ENCODE measurements around the gene SAMD4A. TPM values are rescaled to one million over a fixed set of nuclear protein-coding genes. Genes with fewer than 3 reads are reported as not detected.

SAMD4A gene
- polyA plus RNA-seq, 4 donors: 2.7 to 9.6 (median 3.5) TPM

DNA sequence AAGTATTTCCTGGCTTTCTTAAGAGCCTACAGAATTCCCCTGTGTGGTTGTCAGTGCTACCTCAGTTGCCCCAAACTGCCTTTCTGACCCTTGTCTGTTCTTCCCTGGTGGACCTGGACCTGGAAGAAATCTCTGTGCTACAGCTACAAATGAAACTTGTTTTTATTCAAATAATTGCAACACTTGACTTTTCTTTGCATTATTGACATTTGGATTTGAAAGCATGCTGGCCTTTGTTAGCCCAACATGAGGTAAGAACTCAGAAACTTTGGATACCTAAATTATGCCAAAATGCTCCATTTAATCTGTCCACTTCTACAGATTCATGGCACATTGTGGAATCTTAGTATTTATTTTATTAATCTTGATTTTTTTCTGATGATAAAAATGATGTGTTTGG, 142.9 kb downstream of the SAMD4A start:
- peaks cover 0 to 2% (median 0%) of the 10 kb centered on the region in 3 donors for H3K36me3 ChIP-seq (ENCODE audit: control insufficient read depth in 3 of 3, insufficient read depth in 2 of 3, low read depth in 1 of 3, low read length in 3 of 3)
- H3K9me3 ChIP-seq (ENCODE audit: control insufficient read depth in 2 of 2, insufficient read depth in 1 of 2, low read depth in 1 of 2, low read length in 1 of 2): no peaks in the 10 kb centered on the region
- H3K4me1 ChIP-seq (ENCODE audit: control insufficient read depth in 3 of 3, insufficient read depth in 2 of 3, low read depth in 1 of 3, low read length in 2 of 3): peaks cover 0 to 4% (median 0%) of the 10 kb centered on the region in 3 donors
- no peak overlapping the region for H3K4me3 ChIP-seq (ENCODE audit: low read depth in 1 of 3, low read length in 3 of 3)
- DNase-seq (no peak), FAIRE-seq (no peak)
- H3K27ac ChIP-seq (ENCODE audit: low read depth in 1 of 3, low read length in 2 of 3): no peak overlapping the region
- no peaks in the 10 kb centered on the region for H3K27me3 ChIP-seq (ENCODE audit: control insufficient read depth in 3 of 3, insufficient read depth in 3 of 3, low read length in 3 of 3)

DNA sequence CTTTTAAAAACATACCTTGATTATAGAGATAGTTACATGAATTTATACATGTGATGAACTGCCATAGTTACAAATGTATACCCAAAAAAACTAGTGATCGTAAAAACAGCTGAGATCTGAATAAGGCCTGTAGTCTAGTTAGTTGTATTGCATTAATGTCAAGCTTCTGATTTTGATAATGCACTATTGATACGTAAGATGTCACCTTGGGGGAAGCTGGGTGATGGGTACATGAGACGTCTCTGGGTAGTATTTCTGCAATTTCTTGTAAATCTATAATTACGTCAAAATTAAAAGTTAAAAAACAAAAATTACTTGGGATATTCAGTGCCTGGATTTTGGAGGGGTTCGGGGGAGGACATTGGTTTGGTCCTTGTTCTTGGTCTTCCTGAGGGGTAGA, 144.4 kb downstream of the SAMD4A start:
- Histone ChIP-seq H3K36me3 (ENCODE audit: control insufficient read depth in 3 of 3, insufficient read depth in 2 of 3, low read depth in 1 of 3, low read length in 3 of 3) (peaks cover 0 to 2% (median 0%) of the 10 kb centered on the region in 3 donors), H3K27me3 (ENCODE audit: control insufficient read depth in 3 of 3, insufficient read depth in 3 of 3, low read length in 3 of 3) (no peaks in the 10 kb centered on the region), H3K4me3 (ENCODE audit: low read depth in 1 of 3, low read length in 3 of 3) (no peak overlapping the region), H3K9me3 (ENCODE audit: control insufficient read depth in 2 of 2, insufficient read depth in 1 of 2, low read depth in 1 of 2, low read length in 1 of 2) (no peaks in the 10 kb centered on the region), H3K27ac (ENCODE audit: low read depth in 1 of 3, low read length in 2 of 3) (no peak overlapping the region), H3K4me1 (ENCODE audit: control insufficient read depth in 3 of 3, insufficient read depth in 2 of 3, low read depth in 1 of 3, low read length in 2 of 3) (peaks cover 0 to 4% (median 0%) of the 10 kb centered on the region in 3 donors)
- FAIRE-seq: no peak
- no peak for DNase-seq
- 94 to 96% (median 96%) methylated on average over 5 of the region's 5 CpGs for WGBS, 3 donors

DNA sequence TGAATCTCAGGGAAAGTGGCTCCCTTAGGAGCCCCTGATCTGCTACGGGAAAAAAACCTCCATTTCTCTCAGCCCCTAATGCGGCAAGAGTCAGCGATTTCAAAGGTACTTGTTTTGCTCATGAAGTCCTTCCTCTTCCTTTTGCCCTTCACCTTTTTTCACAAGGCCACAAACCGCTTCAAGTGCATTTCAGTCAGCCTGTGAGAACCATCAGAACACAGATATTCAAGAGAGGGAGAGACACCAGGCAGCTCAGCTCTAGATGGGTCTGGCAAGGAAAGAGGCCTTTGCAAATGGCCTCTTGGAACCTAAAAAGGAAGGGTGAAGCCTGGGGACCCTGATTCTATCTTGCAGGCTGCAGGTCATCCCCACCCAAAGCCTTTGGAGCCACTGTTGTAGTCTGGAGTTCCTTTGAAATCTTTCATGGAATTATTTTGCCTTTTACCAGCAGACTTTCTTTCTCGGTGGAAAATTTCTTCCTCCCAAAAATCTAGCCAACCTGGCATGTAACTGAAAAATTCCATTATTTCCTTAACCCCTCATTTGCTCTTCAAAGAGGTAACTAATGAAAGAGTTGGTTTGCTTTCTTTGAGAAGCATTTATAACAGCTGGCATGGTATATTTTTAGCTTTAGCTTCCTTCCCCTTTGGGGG, 145.0 kb downstream of the SAMD4A start:
- Histone ChIP-seq H3K4me1 (ENCODE audit: control insufficient read depth in 3 of 3, insufficient read depth in 2 of 3, low read depth in 1 of 3, low read length in 2 of 3) (peaks cover 0 to 4% (median 0%) of the 10 kb centered on the region in 3 donors), H3K27me3 (ENCODE audit: control insufficient read depth in 3 of 3, insufficient read depth in 3 of 3, low read length in 3 of 3) (no peaks in the 10 kb centered on the region), H3K9me3 (ENCODE audit: control insufficient read depth in 2 of 2, insufficient read depth in 1 of 2, low read depth in 1 of 2, low read length in 1 of 2) (no peaks in the 10 kb centered on the region), H3K4me3 (ENCODE audit: low read depth in 1 of 3, low read length in 3 of 3) (no peak overlapping the region), H3K27ac (ENCODE audit: low read depth in 1 of 3, low read length in 2 of 3) (no peak overlapping the region), H3K36me3 (ENCODE audit: control insufficient read depth in 3 of 3, insufficient read depth in 2 of 3, low read depth in 1 of 3, low read length in 3 of 3) (no peaks in the 10 kb centered on the region)
- no peak for FAIRE-seq
- DNase-seq: no peak
- WGBS, 3 donors: 52 to 78% (median 65%) methylated on average over 5 of the region's 5 CpGs

DNA sequence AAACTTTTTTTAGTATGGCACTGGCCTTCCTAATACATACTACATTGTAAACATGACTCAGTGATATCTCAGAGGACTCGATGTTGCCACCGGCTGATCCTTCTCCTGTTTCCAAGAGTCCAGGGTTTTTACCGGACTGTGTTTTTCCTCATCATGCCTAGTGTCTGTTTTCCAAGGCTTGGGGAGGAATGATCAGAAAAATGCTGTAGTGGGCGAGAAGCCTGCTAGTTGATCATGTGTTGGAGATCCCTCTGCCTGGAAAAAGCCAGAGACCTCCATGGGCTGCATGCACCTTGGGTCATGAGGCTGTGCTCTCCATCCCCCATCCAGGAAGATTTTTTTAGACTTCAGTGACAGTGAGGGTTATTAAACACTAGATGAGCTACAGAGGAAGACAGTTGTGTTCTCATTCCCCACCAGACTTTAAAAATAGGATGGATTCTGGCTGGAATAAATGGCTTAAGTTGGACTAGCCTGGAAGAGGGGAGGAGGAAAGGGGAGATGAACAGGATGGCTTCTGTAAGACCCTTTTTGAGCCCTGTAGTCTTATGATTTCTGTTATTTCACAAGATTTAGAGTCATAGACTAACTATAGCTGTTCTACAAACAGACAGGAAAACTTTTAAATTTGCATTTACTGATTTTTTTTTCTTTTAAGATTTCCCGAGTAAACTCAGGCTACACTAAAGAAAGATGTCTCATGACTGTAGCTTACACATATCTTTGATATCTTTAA, 145.7 kb downstream of the SAMD4A start:
- Histone ChIP-seq H3K4me1 (ENCODE audit: control insufficient read depth in 3 of 3, insufficient read depth in 2 of 3, low read depth in 1 of 3, low read length in 2 of 3) (peaks cover 0 to 4% (median 0%) of the 10 kb centered on the region in 3 donors), H3K27ac (ENCODE audit: low read depth in 1 of 3, low read length in 2 of 3) (peak overlapping the region in 2 of 3 donors; percentile 5 to 21), H3K9me3 (ENCODE audit: control insufficient read depth in 2 of 2, insufficient read depth in 1 of 2, low read depth in 1 of 2, low read length in 1 of 2) (no peaks in the 10 kb centered on the region), H3K4me3 (ENCODE audit: low read depth in 1 of 3, low read length in 3 of 3) (no peak overlapping the region), H3K36me3 (ENCODE audit: control insufficient read depth in 3 of 3, insufficient read depth in 2 of 3, low read depth in 1 of 3, low read length in 3 of 3) (no peaks in the 10 kb centered on the region), H3K27me3 (ENCODE audit: control insufficient read depth in 3 of 3, insufficient read depth in 3 of 3, low read length in 3 of 3) (no peaks in the 10 kb centered on the region)
- no peak for FAIRE-seq
- WGBS, 3 donors: 57 to 77% (median 69%) methylated on average over 5 of the region's 5 CpGs
- no peak for DNase-seq

DNA sequence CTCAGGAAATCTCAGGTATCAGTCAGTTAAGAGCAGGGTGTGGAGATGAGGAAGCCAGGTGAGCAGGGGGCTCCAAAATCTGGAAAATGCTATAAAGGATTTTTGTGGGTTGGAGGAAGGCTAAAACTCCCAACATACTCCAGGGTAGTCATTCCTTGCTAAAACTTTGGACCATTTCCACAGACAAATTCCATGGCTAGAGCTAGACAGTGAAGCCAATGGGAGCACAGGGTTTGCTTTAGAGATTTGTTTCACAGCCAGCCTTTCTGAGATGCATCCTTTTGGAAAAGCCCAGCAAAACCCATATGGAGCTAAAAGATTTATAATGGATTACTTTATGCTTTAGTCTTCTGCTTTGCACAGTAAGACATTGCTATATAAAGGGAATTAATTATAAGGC, 146.5 kb downstream of the SAMD4A start:
- no peaks in the 10 kb centered on the region for H3K36me3 ChIP-seq (ENCODE audit: control insufficient read depth in 3 of 3, insufficient read depth in 2 of 3, low read depth in 1 of 3, low read length in 3 of 3)

DNA sequence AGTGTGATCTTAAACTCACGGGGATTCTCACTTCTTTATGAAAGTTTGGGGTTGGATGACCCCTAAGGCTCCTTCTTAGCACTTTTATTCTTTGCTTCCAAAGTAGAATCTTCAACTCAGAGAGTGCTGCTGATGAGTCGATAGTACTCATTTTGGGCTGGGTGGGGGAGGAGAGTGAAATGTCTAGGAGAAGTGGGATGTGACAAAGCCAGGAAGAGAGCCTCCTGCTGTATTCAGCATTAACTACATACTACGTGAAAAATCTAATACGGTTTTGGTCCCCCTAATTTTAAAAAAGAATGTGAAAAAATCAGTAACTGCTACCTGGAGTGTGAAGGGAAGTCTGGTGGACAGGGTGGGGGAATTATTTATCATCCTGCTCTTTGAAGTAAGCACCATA, 148.3 kb downstream of the SAMD4A start:
- no peak overlapping the region for H3K27ac ChIP-seq (ENCODE audit: low read depth in 1 of 3, low read length in 2 of 3)
- no peak for DNase-seq
- no peaks in the 10 kb centered on the region for H3K36me3 ChIP-seq (ENCODE audit: control insufficient read depth in 3 of 3, insufficient read depth in 2 of 3, low read depth in 1 of 3, low read length in 3 of 3)
- peaks cover 0 to 4% (median 0%) of the 10 kb centered on the region in 3 donors for H3K4me1 ChIP-seq (ENCODE audit: control insufficient read depth in 3 of 3, insufficient read depth in 2 of 3, low read depth in 1 of 3, low read length in 2 of 3)
- no peaks in the 10 kb centered on the region for H3K27me3 ChIP-seq (ENCODE audit: control insufficient read depth in 3 of 3, insufficient read depth in 3 of 3, low read length in 3 of 3)
- FAIRE-seq: no peak
- H3K9me3 ChIP-seq (ENCODE audit: control insufficient read depth in 2 of 2, insufficient read depth in 1 of 2, low read depth in 1 of 2, low read length in 1 of 2): no peaks in the 10 kb centered on the region
- H3K4me3 ChIP-seq (ENCODE audit: low read depth in 1 of 3, low read length in 3 of 3): no peak overlapping the region
- 61 to 87% (median 72%) methylated on average over 4 of the region's 4 CpGs for WGBS, 3 donors

More for the DNA sequence above, 146.5 kb downstream of the SAMD4A start:
- DNase-seq: no peak
- Histone ChIP-seq H3K27me3 (ENCODE audit: control insufficient read depth in 3 of 3, insufficient read depth in 3 of 3, low read length in 3 of 3) (no peaks in the 10 kb centered on the region), H3K4me3 (ENCODE audit: low read depth in 1 of 3, low read length in 3 of 3) (no peak overlapping the region), H3K4me1 (ENCODE audit: control insufficient read depth in 3 of 3, insufficient read depth in 2 of 3, low read depth in 1 of 3, low read length in 2 of 3) (peaks cover 0 to 4% (median 0%) of the 10 kb centered on the region in 3 donors), H3K27ac (ENCODE audit: low read depth in 1 of 3, low read length in 2 of 3) (no peak overlapping the region), H3K9me3 (ENCODE audit: control insufficient read depth in 2 of 2, insufficient read depth in 1 of 2, low read depth in 1 of 2, low read length in 1 of 2) (no peaks in the 10 kb centered on the region)
- FAIRE-seq: no peak

DNA sequence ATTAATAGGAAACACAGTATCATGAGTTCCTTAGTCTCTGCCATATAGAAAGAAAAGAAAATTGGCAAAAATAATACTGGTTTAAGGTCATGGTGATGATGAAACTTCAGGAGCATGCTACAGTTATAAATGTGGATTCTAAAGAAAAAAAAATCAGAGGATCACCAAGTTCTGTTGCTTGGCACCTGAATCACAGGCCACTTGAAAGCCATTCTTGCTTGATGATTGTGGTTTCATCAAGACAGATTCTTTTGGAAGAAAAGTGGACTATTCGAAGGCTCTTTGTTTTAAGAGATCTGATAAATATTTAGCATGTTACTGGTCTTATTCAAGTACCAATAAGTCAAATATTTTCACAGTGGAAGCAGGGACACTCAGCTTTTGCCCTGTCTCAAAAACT, 148.9 kb downstream of the SAMD4A start:
- DNase-seq: no peak
- Histone ChIP-seq H3K36me3 (ENCODE audit: control insufficient read depth in 3 of 3, insufficient read depth in 2 of 3, low read depth in 1 of 3, low read length in 3 of 3) (no peaks in the 10 kb centered on the region), H3K9me3 (ENCODE audit: control insufficient read depth in 2 of 2, insufficient read depth in 1 of 2, low read depth in 1 of 2, low read length in 1 of 2) (no peaks in the 10 kb centered on the region), H3K27me3 (ENCODE audit: control insufficient read depth in 3 of 3, insufficient read depth in 3 of 3, low read length in 3 of 3) (no peaks in the 10 kb centered on the region), H3K27ac (ENCODE audit: low read depth in 1 of 3, low read length in 2 of 3) (no peak overlapping the region), H3K4me3 (ENCODE audit: low read depth in 1 of 3, low read length in 3 of 3) (no peak overlapping the region), H3K4me1 (ENCODE audit: control insufficient read depth in 3 of 3, insufficient read depth in 2 of 3, low read depth in 1 of 3, low read length in 2 of 3) (peaks cover 0 to 4% (median 0%) of the 10 kb centered on the region in 3 donors)
- WGBS, 3 donors: 56 to 86% (median 74%) methylated on average over 1 of the region's 1 CpG
- FAIRE-seq: no peak

DNA sequence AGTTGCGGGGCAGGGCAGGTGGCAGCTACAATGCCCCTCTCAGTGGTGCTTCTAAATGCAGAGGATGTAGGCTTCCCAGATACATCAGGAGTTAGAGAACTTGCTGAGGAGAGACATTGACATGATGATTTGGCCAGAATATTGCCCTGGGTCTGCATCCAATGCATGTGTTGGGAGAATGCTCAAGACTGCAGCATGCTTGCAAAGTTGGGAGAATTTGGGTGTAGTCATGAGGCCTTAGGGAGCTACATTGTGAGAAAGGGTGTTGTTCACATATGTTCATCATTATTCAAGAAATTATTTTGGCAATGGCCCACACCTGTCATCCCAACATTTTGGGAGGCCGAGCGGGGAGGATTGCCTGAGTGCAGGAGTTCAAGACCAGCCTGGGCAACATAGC, 149.9 kb downstream of the SAMD4A start:
- H3K9me3 ChIP-seq (ENCODE audit: control insufficient read depth in 2 of 2, insufficient read depth in 1 of 2, low read depth in 1 of 2, low read length in 1 of 2): no peaks in the 10 kb centered on the region
- H3K4me1 ChIP-seq (ENCODE audit: control insufficient read depth in 3 of 3, insufficient read depth in 2 of 3, low read depth in 1 of 3, low read length in 2 of 3): peaks cover 0 to 2% (median 0%) of the 10 kb centered on the region in 3 donors
- 93 to 99% (median 98%) methylated on average over 3 of the region's 3 CpGs for WGBS, 3 donors
- H3K27me3 ChIP-seq (ENCODE audit: control insufficient read depth in 3 of 3, insufficient read depth in 3 of 3, low read length in 3 of 3): no peaks in the 10 kb centered on the region
- DNase-seq (no peak), FAIRE-seq (no peak)
- no peaks in the 10 kb centered on the region for H3K36me3 ChIP-seq (ENCODE audit: control insufficient read depth in 3 of 3, insufficient read depth in 2 of 3, low read depth in 1 of 3, low read length in 3 of 3)
- H3K27ac ChIP-seq (ENCODE audit: low read depth in 1 of 3, low read length in 2 of 3): no peak overlapping the region
- H3K4me3 ChIP-seq (ENCODE audit: low read depth in 1 of 3, low read length in 3 of 3): no peak overlapping the region

All from small intestine (tissue), 7 donors.